Measurements from ENCODE around the gene CCDC196.

DNA sequence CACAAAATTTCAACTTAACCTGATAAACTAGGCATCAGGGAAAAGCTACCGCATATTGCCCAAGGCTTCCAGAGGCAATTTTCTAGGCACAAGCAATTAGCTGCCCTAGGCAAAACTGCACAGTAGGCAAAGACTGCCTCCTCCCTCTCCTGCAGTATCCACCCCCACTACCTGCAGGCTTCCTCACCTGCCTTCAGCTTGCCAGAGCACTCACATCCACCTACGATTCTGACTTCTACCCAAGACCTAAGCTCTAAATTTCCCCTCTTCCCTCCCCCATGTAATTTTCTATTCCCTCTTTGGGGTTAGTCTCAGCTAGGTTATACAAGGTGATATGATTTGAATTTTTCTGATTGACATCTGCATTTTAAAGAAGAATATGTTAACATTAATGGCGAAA, 21.9 kb upstream of the CCDC196 start:
- TF ChIP-seq POLR2A (IDR thresholded peaks at IDR 0.05), result no peak
- no peak for TF ChIP-seq CTCF (IDR thresholded peaks at IDR 0.05)
- TF ChIP-seq POLR2AphosphoS5 (IDR thresholded peaks at IDR 0.05), result no peak
- TF ChIP-seq EP300 (IDR thresholded peaks at IDR 0.05), result no peak

Data from stomach (tissue), 4 donors.